HG02763 (cell line): ENCODE results near the gene MYD88.

Experiments
- ATAC-seq: cut with Tn5 transposase; IDR thresholded peaks from one replicate; pipeline ENCODE4 v1.9.1; 2021; ENCODE audit warnings: mild to moderate bottlenecking, moderate library complexity; ENCODE audit not compliant: unreplicated experiment

MYD88 gene

GRCh38 chr3:38163841-38164642 is 25.6 kb downstream of the MYD88 start:
- ATAC-seq, result no peak

- ATAC-seq, result no peak
Observed at GRCh38 chr3:38164643-38164951, 26.1 kb downstream of the MYD88 start.

GRCh38 chr3:38164952-38165721 is 26.7 kb downstream of the MYD88 start, which contains the start of gene OXSR1:
Gene OXSR1, plus strand, starts transcription at chr3:38165537. Its CDS starts 340 bp downstream, at chr3:38165877.
- ATAC-seq, result peak; percentile 89

GRCh38 chr3:38165722-38166387 is 27.4 kb downstream of the MYD88 start:
- no peak for ATAC-seq

- ATAC-seq, result no peak
Observed at GRCh38 chr3:38167591-38167990, 29.1 kb downstream of the MYD88 start.

- no peak for ATAC-seq
Observed at GRCh38 chr3:38168151-38169026, 29.9 kb downstream of the MYD88 start.

GRCh38 chr3:38169027-38169317 is 30.5 kb downstream of the MYD88 start:
- no peak for ATAC-seq

GRCh38 chr3:38170722-38171121 is 32.3 kb downstream of the MYD88 start:
- no peak for ATAC-seq

GRCh38 chr3:38171622-38172021 is 33.2 kb downstream of the MYD88 start:
- no peak for ATAC-seq

- ATAC-seq, result no peak
Observed at GRCh38 chr3:38173834-38174418, 35.5 kb downstream of the MYD88 start.

- no peak for ATAC-seq
Observed at GRCh38 chr3:38177181-38177580, 38.7 kb downstream of the MYD88 start.

GRCh38 chr3:38186781-38187180 is 48.3 kb downstream of the MYD88 start:
- no peak for ATAC-seq

GRCh38 chr3:38190481-38190881 is 52.0 kb downstream of the MYD88 start:
- no peak for ATAC-seq
